HTR-8/SVneo (cell line): ENCODE measurements around the gene SSBP2.
"Not testable (repeated sequence)": the region's sequence is repeated elsewhere in the genome, so short reads cannot be mapped to it uniquely, and the experiment has no call there.

Experiments used
- DNase-seq: peaks from one replicate; pipeline ENCODE4 v3.0.0; 2011; ENCODE audit warnings: low spot score, mixed read lengths; ENCODE audit not compliant: insufficient read length
- FAIRE-seq: peaks from 2 replicates; lab custom pipeline; 2011; peaks lifted over from hg19 to GRCh38; lab: Jason Lieb, UNC

Gene SSBP2

DNA sequence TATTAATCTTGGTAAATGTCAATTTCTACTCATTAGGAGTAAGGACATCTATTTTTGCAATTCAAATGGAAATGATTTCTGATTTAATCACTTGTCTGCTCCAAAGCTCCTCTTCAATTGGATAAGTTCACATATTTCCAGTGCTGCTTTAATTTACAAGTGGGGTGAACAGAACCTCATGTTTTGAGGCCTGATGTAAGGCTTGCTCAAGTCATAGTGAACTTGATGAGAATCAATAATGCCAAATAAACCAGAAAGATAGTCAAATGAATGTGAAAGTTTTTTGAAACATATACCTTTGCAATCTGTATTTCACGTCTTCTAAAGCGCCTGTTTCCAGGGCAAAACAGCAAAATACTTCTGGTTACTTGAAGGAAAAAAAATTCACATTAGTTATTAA, 341.5 kb downstream of the SSBP2 start:
- DNase-seq (no peak), FAIRE-seq (no peak)

DNA sequence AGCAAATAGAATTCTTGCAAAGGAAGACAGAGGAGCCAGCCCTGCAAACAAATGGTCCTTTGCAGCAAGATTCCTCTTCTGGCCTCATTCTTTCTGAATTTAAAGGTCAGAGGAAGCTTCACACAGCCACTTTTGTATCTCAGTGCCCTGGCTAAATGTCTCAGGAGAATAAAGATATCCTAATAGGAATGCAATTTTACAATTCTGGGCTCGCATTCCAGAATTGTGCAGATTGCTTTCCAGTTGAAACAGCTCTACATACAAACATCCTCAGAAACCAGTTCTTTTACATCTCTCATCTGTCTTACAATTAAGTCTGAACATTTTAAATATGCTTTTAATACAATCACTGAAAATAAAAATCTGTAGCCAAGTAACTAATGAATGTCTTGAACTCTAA, 342.4 kb downstream of the SSBP2 start:
- no peak for FAIRE-seq

DNA sequence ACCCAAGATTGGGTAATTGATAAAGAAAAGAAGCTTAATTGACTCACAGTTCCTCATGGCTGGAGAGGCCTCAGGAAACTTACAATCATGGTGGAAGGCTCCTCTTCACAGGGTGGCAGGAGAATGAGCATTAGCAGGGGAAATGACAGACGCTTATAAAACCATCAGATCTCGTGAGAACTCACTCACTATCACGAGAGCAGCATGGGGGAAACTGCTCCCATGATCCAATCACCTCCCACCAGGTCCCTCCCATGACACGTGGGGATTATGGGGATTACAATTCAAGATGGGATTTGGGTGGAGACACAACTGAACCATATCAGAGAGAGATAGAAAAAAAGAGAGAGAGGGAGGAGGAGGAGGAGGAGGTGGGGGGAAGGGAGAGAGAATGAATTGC, 343.1 kb downstream of the SSBP2 start:
- DNase-seq, FAIRE-seq: not testable (repeated sequence)

More for the DNA sequence above, 342.4 kb downstream of the SSBP2 start:
- DNase-seq, result no peak

DNA sequence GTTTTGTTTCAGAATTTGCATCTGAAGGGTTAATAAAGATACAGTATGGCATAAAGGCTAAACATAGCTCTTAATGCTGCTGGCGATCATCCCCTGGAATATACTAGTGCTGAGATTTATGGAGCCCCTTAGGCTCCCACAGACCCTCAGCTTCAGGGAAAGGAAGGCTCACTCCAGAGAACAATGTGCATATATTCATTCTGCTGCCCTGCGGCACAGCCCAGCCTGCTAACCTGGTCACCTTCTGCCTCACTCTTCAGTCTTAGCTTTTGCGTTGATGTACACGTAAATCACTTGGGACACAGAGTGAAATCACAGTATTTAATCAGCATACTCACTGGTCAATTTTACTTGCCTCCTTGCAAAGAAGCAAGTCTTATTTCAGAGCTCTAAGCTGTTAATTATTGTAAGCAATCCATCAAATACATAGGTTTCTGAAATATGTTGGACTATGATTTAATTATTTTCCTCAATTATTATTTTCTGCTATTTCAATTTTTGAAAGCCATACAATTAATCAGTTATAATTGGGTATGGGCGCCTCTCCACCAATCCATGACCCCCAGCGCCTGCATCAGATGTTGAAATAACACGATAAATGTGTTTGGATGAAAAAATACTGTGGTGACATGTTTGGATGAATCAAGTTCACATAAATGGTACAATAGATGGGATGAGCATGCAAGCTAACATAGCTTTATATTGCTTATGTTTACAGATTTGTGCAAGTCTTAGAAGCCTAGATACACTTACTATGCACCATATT, 345.6 kb downstream of the SSBP2 start:
- FAIRE-seq, result no peak
- DNase-seq, result no peak

DNA sequence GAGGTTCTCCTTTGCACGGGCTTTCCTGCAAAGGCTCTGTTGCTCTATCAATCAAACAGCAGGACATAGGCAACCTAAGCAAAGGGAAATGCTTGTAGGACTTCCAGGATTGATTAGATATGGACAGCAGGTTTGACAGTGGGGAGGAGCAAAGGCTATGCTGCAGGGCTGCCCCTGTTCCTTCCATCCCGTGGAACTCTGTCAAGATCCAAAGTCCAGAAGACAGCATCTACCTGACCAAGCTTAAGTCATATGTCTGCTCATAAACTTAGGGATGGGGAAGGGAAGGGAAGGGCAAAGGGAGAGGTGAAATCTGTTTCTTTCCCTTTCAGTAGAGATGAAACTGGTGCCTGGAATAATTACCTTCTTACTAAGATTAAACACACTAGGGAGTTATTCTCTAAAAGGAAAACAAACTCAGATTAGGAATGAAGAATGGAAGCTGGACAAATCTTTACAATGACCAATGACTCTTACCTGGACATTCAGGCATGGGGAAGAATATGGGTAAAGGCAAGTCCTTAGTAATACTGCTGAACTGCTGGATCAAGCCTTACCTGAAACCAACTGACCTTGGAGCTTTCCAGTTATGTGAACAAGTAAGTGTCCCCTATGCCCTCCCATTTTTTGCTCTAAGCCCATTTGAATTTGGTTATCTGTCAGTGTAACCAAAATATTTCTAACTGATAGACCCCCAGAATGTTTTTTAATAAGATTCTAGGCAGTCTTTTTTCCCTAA, 348.5 kb downstream of the SSBP2 start:
- FAIRE-seq (no peak), DNase-seq (no peak)

DNA sequence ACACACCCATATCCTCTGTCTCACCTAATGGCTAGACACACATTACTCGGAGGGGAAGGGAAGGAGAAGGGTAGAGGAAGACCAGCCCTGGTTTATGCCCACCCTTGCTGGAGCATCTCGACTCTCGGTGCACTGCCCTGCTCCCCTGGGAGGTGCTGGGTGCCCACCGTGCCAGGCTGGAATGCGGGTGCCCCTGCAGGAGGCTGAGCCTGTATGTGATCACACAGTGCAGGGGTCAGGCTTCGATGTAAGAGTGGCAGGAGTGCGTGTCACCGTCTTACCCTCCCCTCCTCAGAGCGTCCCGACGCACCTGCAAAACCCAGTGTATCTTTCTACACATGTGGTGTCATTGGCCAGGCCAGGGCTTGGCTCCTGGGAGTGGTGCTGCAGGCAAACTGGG, 349.6 kb downstream of the SSBP2 start:
- FAIRE-seq (no peak), DNase-seq (no peak)

DNA sequence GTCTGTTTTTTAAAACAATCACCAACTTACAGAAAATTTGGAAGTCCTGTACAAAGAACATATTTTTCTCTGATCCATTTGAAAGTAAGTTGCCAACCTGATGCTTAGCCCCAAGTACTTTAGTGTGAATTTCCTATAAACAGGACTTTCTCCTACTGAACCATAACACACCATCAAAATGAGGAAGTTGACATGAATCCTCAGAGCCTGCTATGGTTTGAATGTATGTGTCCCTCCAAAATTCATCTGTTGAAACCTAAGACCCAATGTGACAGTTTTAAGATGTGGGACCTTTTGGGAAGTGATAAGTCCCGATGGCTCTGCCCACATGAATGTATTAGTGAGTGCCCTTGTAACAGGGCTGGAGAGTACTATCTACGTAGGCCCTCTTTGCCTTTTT, 350.5 kb downstream of the SSBP2 start:
- FAIRE-seq (no peak), DNase-seq (no peak)

GRCh38 chr5:81398741-81399140, 352.2 kb downstream of the SSBP2 start:
- DNase-seq, result no peak
- no peak for FAIRE-seq

DNA sequence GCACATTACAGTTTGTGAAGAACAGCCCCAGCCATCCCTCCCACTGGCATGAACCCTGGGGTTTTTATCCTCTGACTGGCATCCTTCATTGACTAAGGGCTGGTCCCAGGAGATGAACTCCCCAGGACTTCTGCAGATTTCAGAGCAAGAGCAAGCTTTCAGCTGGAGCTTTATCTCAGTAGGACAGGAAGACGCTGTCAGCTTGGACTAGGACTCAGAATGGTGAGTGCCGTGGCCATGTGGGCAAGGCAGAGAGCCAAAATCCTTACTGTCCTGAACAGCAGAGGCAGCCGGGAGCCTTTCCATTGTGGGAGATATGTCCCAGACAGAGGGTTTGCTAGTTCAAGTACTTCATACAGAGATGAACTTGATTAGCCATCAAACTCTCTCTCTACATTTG, 353.7 kb downstream of the SSBP2 start:
- FAIRE-seq (no peak), DNase-seq (no peak)

- DNase-seq (no peak), FAIRE-seq (no peak)
These were observed 355.6 kb downstream of the SSBP2 start for GRCh38 chr5:81395262-81395661.

GRCh38 chr5:81393783-81394718, 356.8 kb downstream of the SSBP2 start, which contains the start of gene ACOT12:
Gene ACOT12 (minus strand): TSS chr5:81394134. CDS start chr5:81394114, 20 bp downstream.
- DNase-seq, result no peak
- FAIRE-seq, result no peak

DNA sequence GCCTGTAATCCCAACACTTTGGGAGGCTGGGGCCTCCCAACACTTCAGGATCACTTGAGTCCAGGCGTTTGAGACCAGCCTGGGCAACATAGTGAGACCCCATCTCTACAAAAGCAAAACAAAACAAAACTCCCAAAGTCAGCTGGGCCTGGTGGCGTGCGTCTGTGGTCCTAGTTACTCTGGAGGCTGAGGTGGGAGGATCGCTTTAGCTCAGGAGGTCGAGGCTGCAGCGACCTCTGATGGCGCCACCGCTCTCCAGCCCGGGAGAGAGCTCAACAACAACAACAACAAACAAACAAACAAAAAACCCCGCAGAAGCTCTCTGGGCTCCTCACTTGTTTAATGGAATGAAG, 357.5 kb downstream of the SSBP2 start:
- no peak for FAIRE-seq
- DNase-seq, result no peak

GRCh38 chr5:81389025-81389424, 361.9 kb downstream of the SSBP2 start:
- DNase-seq (no peak), FAIRE-seq (no peak)

- FAIRE-seq (no peak), DNase-seq (no peak)
These were observed 362.7 kb downstream of the SSBP2 start for GRCh38 chr5:81388169-81388568.

DNA sequence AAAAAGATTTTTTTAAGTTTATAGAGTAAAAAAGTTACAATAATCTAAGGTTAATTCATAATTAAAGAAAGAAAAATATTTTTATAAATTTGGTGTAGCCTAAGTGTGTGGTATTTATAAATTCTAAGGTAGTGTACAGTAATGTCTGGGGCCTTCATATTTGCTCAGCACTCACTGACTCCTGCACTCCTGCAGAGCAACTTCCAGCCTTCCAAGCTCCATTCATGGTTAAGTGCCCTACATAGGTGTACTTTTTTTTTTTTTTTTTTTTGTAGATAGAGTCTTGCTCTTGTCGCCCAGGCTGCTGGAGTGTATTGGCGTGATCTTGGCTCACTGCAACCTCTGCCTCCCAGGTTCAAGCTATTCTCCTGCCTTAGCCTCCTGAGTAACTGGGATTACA, 367.0 kb downstream of the SSBP2 start:
- no peak for FAIRE-seq

GRCh38 chr5:81371354-81371876, 379.5 kb downstream of the SSBP2 start:
- no peak for FAIRE-seq
- DNase-seq, result no peak

More for the DNA sequence above, 367.0 kb downstream of the SSBP2 start:
- no peak for DNase-seq

GRCh38 chr5:81370912-81371311, 380.0 kb downstream of the SSBP2 start:
- no peak for FAIRE-seq

DNA sequence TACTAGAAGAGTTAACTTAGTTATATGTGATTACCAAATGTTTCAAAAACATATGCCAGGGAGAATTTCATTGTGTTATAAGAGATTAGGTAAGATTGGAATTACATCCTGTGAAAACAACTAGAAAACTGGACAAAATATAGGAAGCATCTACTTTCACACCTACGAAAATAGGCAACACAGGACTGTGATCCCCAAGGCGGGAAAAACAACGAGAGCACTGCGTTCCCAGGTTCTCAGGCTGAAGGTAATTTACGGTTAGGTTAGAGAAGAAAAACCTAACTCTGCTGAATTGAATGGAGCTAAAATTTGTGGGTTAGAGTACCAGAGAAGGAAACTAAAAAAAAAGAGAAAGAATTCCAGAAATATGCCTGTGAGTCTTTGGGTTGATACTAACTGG, 385.4 kb downstream of the SSBP2 start:
- FAIRE-seq (no peak), DNase-seq (no peak)

More at GRCh38 chr5:81370912-81371311, 380.0 kb downstream of the SSBP2 start:
- DNase-seq, result no peak

GRCh38 chr5:81363093-81363871, 387.6 kb downstream of the SSBP2 start:
- DNase-seq (no peak), FAIRE-seq (no peak)
